CD4-positive, alpha-beta T cell (primary cell): ENCODE results near the gene CEP112. TPM values are rescaled to one million over a fixed set of nuclear protein-coding genes. Genes with fewer than 3 reads are reported as not detected.

Experiments
- ATAC-seq: fragments of 200-7000 bp; cut with Tn5 transposase; one replicate; pipeline ENCODE4 v1.10.0; 2022; ENCODE audit warnings: mild to moderate bottlenecking; ENCODE audit not compliant: poor library complexity
- CTCF ChIA-PET: fragments of 350-600 bp; sonication (Branson Sonifier 250); formaldehyde crosslinking; loops from one replicate; lab custom pipeline; 2021; ENCODE audit warnings: antibody characterized with exemption, inconsistent platforms; lab: Charles Lee
- POLR2A ChIA-PET: fragments of 350-600 bp; sonication (Branson Sonifier 250); formaldehyde crosslinking; loops from one replicate; lab custom pipeline; 2021; ENCODE audit warnings: antibody characterized with exemption, inconsistent platforms; lab: Charles Lee
- DNase-seq, 14 experiments: peaks; one replicate each; pipeline ENCODE4 v3.0.0-alpha.2; 2013 to 2020; ENCODE audit warnings: mixed read lengths in 2 of 14
- H3K27ac ChIP-seq, 2 donors: one replicate each; pipeline versions ENCODE4 v1.5.1 to v1.7.0; 2013; ENCODE audit warnings: low read length in 2 of 2, low read depth in 1 of 2, mild to moderate bottlenecking in 1 of 2
- H3K27me3 ChIP-seq, 2 experiments: 1 replicate in 1 of 2; 2 replicates in 1 of 2; pipeline versions ENCODE4 v1.6.1 to v1.7.0; 2013; ENCODE audit warnings: low read length in 2 of 2, control low read depth in 1 of 2, mild to moderate bottlenecking in 1 of 2, moderate library complexity in 1 of 2; ENCODE audit not compliant: insufficient read depth in 2 of 2, control insufficient read depth in 1 of 2
- H3K36me3 ChIP-seq: one replicate; pipeline ENCODE4 v1.6.1; 2013; ENCODE audit warnings: low read length, control low read depth; ENCODE audit not compliant: insufficient read depth
- H3K4me1 ChIP-seq: one replicate; pipeline ENCODE4 v1.6.1; 2013; ENCODE audit warnings: low read length, control low read depth; ENCODE audit not compliant: insufficient read depth
- H3K4me3 ChIP-seq: one replicate; pipeline ENCODE4 v1.5.1; 2013; ENCODE audit warnings: mild to moderate bottlenecking, low read length, moderate library complexity
- H3K9me3 ChIP-seq, 2 experiments: 1 replicate in 1 of 2; 2 replicates in 1 of 2; pipeline versions ENCODE4 v1.6.1 to v1.7.0; 2013; ENCODE audit warnings: low read length in 2 of 2, mild to moderate bottlenecking in 2 of 2, control low read depth in 1 of 2, moderate library complexity in 1 of 2; ENCODE audit not compliant: control insufficient read depth in 1 of 2, insufficient read depth in 1 of 2
- H3K27ac Mint-ChIP-seq: one replicate; pipeline ENCODE4 v1.8.0; 2020; ENCODE audit warnings: mixed read lengths
- H3K27me3 Mint-ChIP-seq: one replicate; pipeline ENCODE4 v1.8.0; 2021; ENCODE audit warnings: mixed read lengths
- H3K36me3 Mint-ChIP-seq: one replicate; pipeline ENCODE4 v1.8.0; 2021; ENCODE audit warnings: low read depth, mixed read lengths
- H3K4me1 Mint-ChIP-seq: one replicate; pipeline ENCODE4 v1.8.0; 2021; ENCODE audit warnings: low read depth, mixed read lengths
- H3K4me3 Mint-ChIP-seq: one replicate; pipeline ENCODE4 v1.8.0; 2020; ENCODE audit warnings: mild to moderate bottlenecking, mixed read lengths
- H3K9me3 Mint-ChIP-seq: one replicate; pipeline ENCODE4 v1.8.0; 2020; ENCODE audit warnings: mixed read lengths
- intact Hi-C, 2 experiments: fragments of 100-400 bp; cut with DNase I in 1 of 2; cut with micrococcal nuclease in 1 of 2; formaldehyde crosslinking; loops; one replicate each; pipeline versions ENCODE4 v1.15.1 to v1.9.0; 2023 to 2025; cut with DNase I, micrococcal nuclease
- total RNA-seq, 174 experiments: library from RNA in 2 of 174; stranded (reverse) in 2 of 174; gene quantifications; one replicate each; pipeline ENCODE4 v1.2.3 and lab custom pipeline; 2021 to 2026
- TF ChIP-seq, protein P1 (sequence below): fragments of 200-600 bp; IDR thresholded peaks from one replicate; pipeline ENCODE4 v1.8.0; 2022; ENCODE audit warnings: antibody characterized with exemption, mild to moderate bottlenecking

The CEP112 gene
- total RNA-seq, 2 experiments from 2014 or later = 1.6 to 2.2 TPM

DNA sequence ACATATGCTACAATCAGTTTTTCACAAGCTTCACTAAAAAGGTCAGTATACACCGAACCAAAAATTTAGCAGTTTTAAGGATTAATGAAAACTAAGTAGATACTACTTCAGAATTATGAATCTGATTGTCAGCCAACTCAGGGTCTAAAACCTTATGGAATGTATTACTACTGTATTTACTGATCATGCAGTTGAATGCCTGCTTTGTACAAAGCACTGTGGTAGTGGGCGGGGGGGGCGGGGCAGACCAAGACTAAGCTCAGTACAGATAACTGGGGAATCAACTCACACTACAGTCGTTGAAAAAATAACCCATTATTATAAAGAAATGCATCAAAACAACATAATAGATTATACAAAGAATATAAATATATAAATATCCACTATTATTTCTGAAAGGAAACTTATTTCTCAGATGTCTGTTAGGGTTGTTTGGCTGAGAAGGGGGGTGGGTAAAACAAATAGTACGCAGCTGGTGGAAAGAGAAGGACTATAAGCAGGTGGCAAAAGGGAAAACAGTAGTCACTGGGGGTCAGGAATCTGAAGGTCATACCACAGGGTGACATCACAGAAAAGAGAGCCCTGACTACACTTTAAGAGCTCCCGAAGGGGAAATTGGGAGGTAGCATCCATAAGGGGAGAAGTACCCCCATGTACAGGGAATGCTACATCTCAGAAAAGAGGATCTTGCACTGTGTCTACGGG lies 521.1 kb downstream of the CEP112 start:
- H3K36me3 ChIP-seq = no peaks in the 10 kb centered on the region
- H3K4me3 Mint-ChIP-seq = no peak overlapping the region
- no peak overlapping the region for H3K27ac ChIP-seq
- no peak overlapping the region for H3K4me3 ChIP-seq
- H3K27me3 ChIP-seq = no peaks in the 10 kb centered on the region
- H3K9me3 Mint-ChIP-seq = no peaks in the 10 kb centered on the region
- CTCF ChIA-PET = no interaction called here
- ATAC-seq (no peak), DNase-seq (no peak)
- TF ChIP-seq, protein P1, sequence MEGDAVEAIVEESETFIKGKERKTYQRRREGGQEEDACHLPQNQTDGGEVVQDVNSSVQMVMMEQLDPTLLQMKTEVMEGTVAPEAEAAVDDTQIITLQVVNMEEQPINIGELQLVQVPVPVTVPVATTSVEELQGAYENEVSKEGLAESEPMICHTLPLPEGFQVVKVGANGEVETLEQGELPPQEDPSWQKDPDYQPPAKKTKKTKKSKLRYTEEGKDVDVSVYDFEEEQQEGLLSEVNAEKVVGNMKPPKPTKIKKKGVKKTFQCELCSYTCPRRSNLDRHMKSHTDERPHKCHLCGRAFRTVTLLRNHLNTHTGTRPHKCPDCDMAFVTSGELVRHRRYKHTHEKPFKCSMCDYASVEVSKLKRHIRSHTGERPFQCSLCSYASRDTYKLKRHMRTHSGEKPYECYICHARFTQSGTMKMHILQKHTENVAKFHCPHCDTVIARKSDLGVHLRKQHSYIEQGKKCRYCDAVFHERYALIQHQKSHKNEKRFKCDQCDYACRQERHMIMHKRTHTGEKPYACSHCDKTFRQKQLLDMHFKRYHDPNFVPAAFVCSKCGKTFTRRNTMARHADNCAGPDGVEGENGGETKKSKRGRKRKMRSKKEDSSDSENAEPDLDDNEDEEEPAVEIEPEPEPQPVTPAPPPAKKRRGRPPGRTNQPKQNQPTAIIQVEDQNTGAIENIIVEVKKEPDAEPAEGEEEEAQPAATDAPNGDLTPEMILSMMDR = no peak
- intact Hi-C loops = no loop called here
- POLR2A ChIA-PET = no interaction called here
- H3K4me1 ChIP-seq = no peaks in the 10 kb centered on the region
- H3K36me3 Mint-ChIP-seq = no peaks in the 10 kb centered on the region
- no peaks in the 10 kb centered on the region for H3K9me3 ChIP-seq
- no peaks in the 10 kb centered on the region for H3K4me1 Mint-ChIP-seq
- no peak overlapping the region for H3K27ac Mint-ChIP-seq
- no peaks in the 10 kb centered on the region for H3K27me3 Mint-ChIP-seq

DNA sequence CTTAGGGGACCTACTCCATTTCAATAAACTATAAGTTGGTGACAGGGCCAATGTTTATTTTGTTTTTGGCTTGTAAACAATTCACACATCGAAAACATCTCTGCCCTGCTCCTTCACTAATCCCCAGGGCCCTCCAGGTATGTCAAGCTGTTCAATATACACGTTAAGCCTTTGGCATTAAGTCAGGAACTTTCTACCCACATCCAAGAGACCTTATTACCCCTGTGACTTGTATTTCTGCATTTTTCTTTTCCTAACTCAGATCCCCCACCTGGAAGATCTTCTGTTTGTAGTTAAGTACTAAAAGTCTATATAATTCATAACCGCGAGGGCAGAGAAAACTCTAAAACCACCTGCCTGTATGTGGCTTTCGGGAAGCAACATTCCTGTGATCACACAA lies 523.7 kb downstream of the CEP112 start:
- Histone ChIP-seq H3K27ac (no peak overlapping the region), H3K4me3 (no peak overlapping the region), H3K9me3 (no peaks in the 10 kb centered on the region), H3K27me3 (no peaks in the 10 kb centered on the region), H3K4me1 (no peaks in the 10 kb centered on the region), H3K36me3 (no peaks in the 10 kb centered on the region)
- POLR2A ChIA-PET = no interaction called here
- Mint-ChIP-seq H3K27ac (no peak overlapping the region), H3K4me3 (no peak overlapping the region), H3K9me3 (no peaks in the 10 kb centered on the region), H3K4me1 (no peaks in the 10 kb centered on the region), H3K27me3 (no peaks in the 10 kb centered on the region), H3K36me3 (no peaks in the 10 kb centered on the region)
- intact Hi-C loops = no loop called here
- CTCF ChIA-PET = no interaction called here
- no peak for ATAC-seq
- no peak for DNase-seq
- TF ChIP-seq, protein P1 = no peak

DNA sequence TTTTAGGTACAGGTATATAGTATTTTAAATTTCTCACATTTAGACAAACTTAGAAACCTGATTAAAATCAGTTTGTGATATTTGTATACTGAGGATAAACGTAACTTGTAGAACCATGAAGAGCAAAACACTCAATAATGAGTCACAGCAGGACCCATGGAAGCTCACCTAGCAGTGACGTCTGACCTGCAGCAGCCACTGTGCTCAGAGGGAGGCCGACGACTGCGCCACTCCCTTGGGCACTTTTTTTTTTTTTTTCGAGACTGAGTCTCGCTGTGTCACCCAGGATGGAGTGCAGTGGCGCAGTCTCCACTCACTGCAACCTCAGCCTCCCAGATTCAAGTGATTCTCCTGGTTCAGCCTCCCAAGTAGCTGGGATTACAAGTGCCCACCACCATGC lies 524.3 kb downstream of the CEP112 start:
- Histone ChIP-seq H3K27ac (no peak overlapping the region), H3K27me3 (no peaks in the 10 kb centered on the region), H3K9me3 (no peaks in the 10 kb centered on the region), H3K4me3 (no peak overlapping the region), H3K4me1 (no peaks in the 10 kb centered on the region), H3K36me3 (no peaks in the 10 kb centered on the region)
- H3K27ac Mint-ChIP-seq = no peak overlapping the region
- no peaks in the 10 kb centered on the region for H3K27me3 Mint-ChIP-seq
- H3K4me3 Mint-ChIP-seq = no peak overlapping the region
- TF ChIP-seq, protein P1 = no peak
- CTCF ChIA-PET = no interaction called here
- DNase-seq (no peak), ATAC-seq (no peak)
- no peaks in the 10 kb centered on the region for H3K4me1 Mint-ChIP-seq
- H3K36me3 Mint-ChIP-seq = no peaks in the 10 kb centered on the region
- intact Hi-C loops = no loop called here
- H3K9me3 Mint-ChIP-seq = no peaks in the 10 kb centered on the region
- POLR2A ChIA-PET = no interaction called here
